ENCODE data around the gene ABCC3.
"Not testable (repeated sequence)": the region's sequence is repeated elsewhere in the genome, so short reads cannot be mapped to it uniquely, and the experiment has no call there.

ABCC3 gene

DNA sequence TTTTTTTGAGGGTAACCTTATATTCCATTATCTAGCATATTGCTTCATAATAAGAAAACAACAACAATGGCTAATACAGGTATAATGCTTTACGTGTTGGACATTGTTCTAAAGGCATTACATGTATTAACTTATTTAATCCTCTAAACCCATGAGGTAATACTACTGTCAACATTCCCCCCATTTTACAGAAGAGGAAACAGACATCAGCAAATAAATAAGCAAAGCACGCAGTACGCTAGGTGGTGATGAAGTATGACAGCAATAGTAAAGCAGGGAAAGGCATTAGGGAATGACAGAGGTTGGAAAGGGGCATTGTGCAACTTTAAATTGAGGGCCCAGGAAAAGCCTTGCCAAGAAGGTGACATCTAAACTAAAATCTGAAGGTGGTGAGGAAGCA is 68.5 kb downstream of the ABCC3 start:
- no peak for DNase-seq (ENCODE audit: low spot score in 2 of 2)
- no peaks in the 10 kb centered on the region for H3K9me3 Mint-ChIP-seq
- peaks cover 85% of the 10 kb centered on the region for H3K36me3 Mint-ChIP-seq
- no peak for ATAC-seq
- H3K27ac Mint-ChIP-seq = peak overlapping the region; percentile 79
- peaks cover 31% of the 10 kb centered on the region for H3K4me1 Mint-ChIP-seq
- H3K4me3 Mint-ChIP-seq = no peak overlapping the region

- Mint-ChIP-seq H3K27ac (peak within 1 kb of the TSS; percentile 96), H3K4me3 (peak within 1 kb of the TSS; percentile 80), H3K4me1 (peaks cover 45% of the 10 kb centered on the region), H3K9me3 (no peaks in the 10 kb centered on the region), H3K36me3 (peaks cover 42% of the 10 kb centered on the region)
- peak; percentile 94 for ATAC-seq
- DNase-seq (ENCODE audit: low spot score in 2 of 2) = peak; percentile 93 to 98
Observed at GRCh38 chr17:50707289-50708049, 72.8 kb downstream of the ABCC3 start, which contains the start of gene ANKRD40. ANKRD40 (minus strand) TSS chr17:50707914; CDS start chr17:50707654, 260 bp downstream.

GRCh38 chr17:50708050-50709000 is 73.6 kb downstream of the ABCC3 start:
- Mint-ChIP-seq H3K36me3 (peaks cover 42% of the 10 kb centered on the region), H3K9me3 (no peaks in the 10 kb centered on the region), H3K4me1 (peaks cover 40% of the 10 kb centered on the region), H3K27ac (peak overlapping the region; percentile 96), H3K4me3 (peak overlapping the region; percentile 80)
- ATAC-seq (no peak), DNase-seq (ENCODE audit: low spot score in 2 of 2) (no peak)

- Mint-ChIP-seq H3K4me3 (peak overlapping the region; percentile 80), H3K36me3 (peaks cover 35% of the 10 kb centered on the region), H3K27ac (peak overlapping the region; percentile 96), H3K4me1 (peaks cover 33% of the 10 kb centered on the region)
- not testable (repeated sequence) for DNase-seq (ENCODE audit: low spot score in 2 of 2); H3K9me3 Mint-ChIP-seq; ATAC-seq
Observed at GRCh38 chr17:50709053-50709452, 74.4 kb downstream of the ABCC3 start.

DNA sequence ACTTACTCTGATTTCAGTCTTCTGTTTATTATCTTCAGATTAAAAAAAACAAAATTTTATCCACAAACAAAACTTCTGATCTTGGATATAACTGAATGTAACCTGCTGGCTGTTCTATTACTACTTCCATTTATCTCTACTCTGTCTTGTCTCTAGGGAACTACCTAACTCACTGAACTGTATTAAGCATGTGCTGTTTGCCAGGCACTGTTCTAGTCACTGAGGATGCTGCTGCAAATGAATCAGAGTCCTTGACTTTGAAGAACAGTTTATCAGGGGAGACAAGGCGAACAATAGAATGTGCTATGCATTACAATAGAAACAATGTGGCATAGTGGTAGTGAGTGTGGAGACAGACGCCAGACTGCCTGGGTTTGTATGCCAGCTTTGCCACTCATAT is 75.3 kb downstream of the ABCC3 start:
- Mint-ChIP-seq H3K9me3 (no peaks in the 10 kb centered on the region), H3K4me1 (peaks cover 29% of the 10 kb centered on the region), H3K27ac (peak overlapping the region; percentile 96), H3K36me3 (peaks cover 25% of the 10 kb centered on the region), H3K4me3 (peak overlapping the region; percentile 80)
- DNase-seq (ENCODE audit: low spot score in 2 of 2) = no peak
- no peak for ATAC-seq

DNA sequence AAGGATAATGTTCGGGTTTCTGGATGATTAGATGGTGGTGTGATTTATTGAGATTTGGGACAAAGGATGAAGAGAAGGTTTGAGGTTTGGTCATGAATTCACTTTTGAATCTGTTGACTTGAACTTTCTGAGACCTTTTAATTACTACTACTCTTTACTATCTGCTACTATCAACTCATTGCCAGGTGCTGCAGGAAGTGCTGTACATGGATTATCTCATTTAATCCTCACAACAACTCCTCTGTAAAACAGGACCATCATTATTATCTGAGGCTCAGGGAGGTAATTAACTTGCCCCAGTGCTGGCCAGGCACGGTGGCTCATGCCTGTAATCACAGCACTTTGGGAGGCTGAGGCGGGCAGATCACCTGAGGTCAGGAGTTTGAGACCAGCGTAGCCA is 76.0 kb downstream of the ABCC3 start:
- no peak for ATAC-seq
- H3K27ac Mint-ChIP-seq = peak overlapping the region; percentile 96
- peaks cover 19% of the 10 kb centered on the region for H3K36me3 Mint-ChIP-seq
- DNase-seq (ENCODE audit: low spot score in 2 of 2) = no peak
- H3K9me3 Mint-ChIP-seq = no peaks in the 10 kb centered on the region
- H3K4me3 Mint-ChIP-seq = no peak overlapping the region
- peaks cover 26% of the 10 kb centered on the region for H3K4me1 Mint-ChIP-seq

GRCh38 chr17:50712641-50713040 is 78.0 kb downstream of the ABCC3 start:
- ATAC-seq (no peak), DNase-seq (ENCODE audit: low spot score in 2 of 2) (no peak)
- Mint-ChIP-seq H3K36me3 (peaks cover 11% of the 10 kb centered on the region), H3K9me3 (no peaks in the 10 kb centered on the region), H3K27ac (no peak overlapping the region), H3K4me1 (peaks cover 22% of the 10 kb centered on the region), H3K4me3 (no peak overlapping the region)

- Mint-ChIP-seq H3K4me1 (peaks cover 3% of the 10 kb centered on the region), H3K27ac (no peak overlapping the region), H3K9me3 (no peaks in the 10 kb centered on the region), H3K36me3 (peaks cover 20% of the 10 kb centered on the region), H3K4me3 (no peak overlapping the region)
- ATAC-seq (no peak), DNase-seq (ENCODE audit: low spot score in 2 of 2) (no peak)
Observed at GRCh38 chr17:50715471-50715870, 80.8 kb downstream of the ABCC3 start.

GRCh38 chr17:50719144-50719923 is 84.7 kb downstream of the ABCC3 start, which contains the start of gene LUC7L3:
LUC7L3 (plus strand) TSS chr17:50719603; CDS start chr17:50719733, 130 bp downstream.
- Mint-ChIP-seq H3K9me3 (no peaks in the 10 kb centered on the region), H3K27ac (peak within 1 kb of the TSS; percentile 98), H3K4me1 (peaks cover 14% of the 10 kb centered on the region), H3K36me3 (peaks cover 58% of the 10 kb centered on the region), H3K4me3 (peak within 1 kb of the TSS; percentile 94)
- peak; percentile 93 to 98 for DNase-seq (ENCODE audit: low spot score in 2 of 2)
- ATAC-seq = peak; percentile 97

DNA sequence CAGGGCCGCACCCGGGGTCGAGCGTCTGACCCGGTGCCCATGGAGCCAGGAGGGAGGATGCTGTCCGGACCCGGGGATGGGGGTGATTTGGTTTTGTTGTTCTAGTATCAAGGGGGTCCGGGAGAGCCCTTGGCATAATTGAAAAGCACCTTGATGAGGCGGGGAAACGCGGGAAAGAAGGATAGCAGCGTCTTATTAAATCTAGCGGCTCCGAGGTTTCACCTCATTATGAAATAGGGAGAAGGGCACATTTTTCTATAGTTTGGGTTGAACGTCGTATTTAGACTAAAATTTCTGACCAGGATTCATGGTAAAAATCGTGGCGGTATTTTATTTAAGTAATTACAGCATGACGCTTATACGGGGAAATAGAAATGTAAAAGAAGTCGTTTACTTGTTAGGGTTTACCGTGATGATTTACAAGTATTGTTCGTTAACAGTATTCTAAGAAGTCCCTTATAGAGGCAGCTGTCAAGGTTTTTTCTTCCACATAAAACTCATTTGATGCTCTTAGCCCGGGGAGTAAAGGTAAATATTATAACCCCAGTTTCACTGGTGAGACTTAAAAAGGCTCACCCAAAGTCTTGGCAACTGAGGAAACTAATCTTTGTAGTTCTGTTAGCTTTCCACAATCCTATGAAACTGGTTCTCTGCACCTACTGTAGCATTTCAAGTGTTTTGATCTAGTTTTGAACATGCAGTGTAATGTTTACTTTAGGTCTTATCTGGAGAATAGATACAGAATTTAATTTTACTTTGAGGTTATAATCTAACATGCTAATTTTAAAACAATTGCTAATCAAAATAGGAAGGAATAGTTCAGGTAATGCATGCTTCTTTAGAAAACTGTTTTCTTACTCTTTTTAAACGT is 85.5 kb downstream of the ABCC3 start:
- Mint-ChIP-seq H3K27ac (peak overlapping the region; percentile 98), H3K36me3 (peaks cover 67% of the 10 kb centered on the region), H3K4me3 (peak overlapping the region; percentile 94), H3K9me3 (no peaks in the 10 kb centered on the region), H3K4me1 (peaks cover 14% of the 10 kb centered on the region)
- no peak for DNase-seq (ENCODE audit: low spot score in 2 of 2)
- ATAC-seq = no peak

DNA sequence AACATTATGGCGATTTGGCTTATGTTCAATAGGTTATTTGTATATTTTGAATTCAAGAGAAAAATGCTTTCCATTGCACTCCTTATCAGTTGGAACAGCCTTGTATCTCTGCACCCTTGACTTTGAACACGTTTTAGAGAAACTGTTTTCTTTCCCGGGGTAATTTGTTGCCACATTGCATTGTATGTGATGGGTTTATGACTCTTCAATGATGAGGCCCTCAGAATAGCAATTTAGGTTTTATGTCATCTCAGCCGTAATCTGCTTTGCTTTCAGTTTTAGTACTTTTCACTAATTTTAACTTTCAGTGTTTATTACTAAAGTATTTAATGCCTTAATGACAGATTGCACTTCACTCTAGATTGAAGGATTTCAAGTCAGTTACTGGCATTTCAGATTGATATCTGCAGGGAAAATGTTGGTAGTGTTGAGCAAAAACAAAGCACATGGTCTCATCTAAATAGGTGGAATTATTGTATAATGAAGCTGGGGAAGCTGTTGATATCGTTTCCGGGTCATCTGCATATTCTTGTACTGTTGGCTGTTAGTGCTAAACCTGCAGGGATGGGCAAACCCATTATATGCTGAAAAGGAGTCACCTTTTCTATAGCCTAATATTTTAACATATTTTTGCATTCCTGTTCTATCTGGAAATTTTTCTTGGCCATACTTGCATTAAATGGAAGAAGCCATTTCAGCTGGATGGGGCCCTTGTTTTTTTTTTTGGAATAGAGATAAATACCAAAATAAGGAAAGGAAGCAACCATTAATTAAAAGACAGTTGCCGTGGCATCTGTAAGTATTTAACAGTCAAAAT is 86.7 kb downstream of the ABCC3 start:
- H3K36me3 Mint-ChIP-seq = peaks cover 78% of the 10 kb centered on the region
- ATAC-seq (no peak), DNase-seq (ENCODE audit: low spot score in 2 of 2) (no peak)
- H3K4me1 Mint-ChIP-seq = peaks cover 21% of the 10 kb centered on the region
- peak overlapping the region; percentile 98 for H3K27ac Mint-ChIP-seq
- H3K9me3 Mint-ChIP-seq = no peaks in the 10 kb centered on the region
- H3K4me3 Mint-ChIP-seq = peak overlapping the region; percentile 94

- Mint-ChIP-seq H3K4me1 (peaks cover 33% of the 10 kb centered on the region), H3K9me3 (no peaks in the 10 kb centered on the region), H3K4me3 (peak overlapping the region; percentile 94), H3K36me3 (peaks cover 83% of the 10 kb centered on the region), H3K27ac (peak overlapping the region; percentile 40)
- DNase-seq (ENCODE audit: low spot score in 2 of 2) = no peak
- ATAC-seq = no peak
Observed at GRCh38 chr17:50722746-50723145, 88.1 kb downstream of the ABCC3 start.

DNA sequence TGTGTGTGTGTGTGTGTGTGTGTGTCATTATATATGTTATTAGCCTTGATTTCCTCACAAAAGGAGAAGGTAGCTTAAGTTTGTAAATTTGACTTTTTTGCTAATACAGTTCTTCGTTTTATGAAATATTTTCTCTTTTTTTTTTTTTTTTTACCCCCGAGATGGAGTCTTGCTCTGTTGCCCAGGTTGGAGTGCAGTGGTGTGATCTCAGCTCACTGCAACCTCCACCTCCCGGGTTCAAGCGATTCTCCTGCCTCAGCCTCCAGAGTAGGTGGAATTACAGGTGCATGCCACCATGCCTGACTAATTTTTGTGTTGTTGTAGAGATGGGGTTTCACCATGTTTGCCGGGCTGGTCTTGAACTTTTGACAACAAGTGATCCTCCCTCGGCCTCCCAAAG is 89.9 kb downstream of the ABCC3 start:
- not testable (repeated sequence) for H3K9me3 Mint-ChIP-seq; H3K27ac Mint-ChIP-seq; DNase-seq (ENCODE audit: low spot score in 2 of 2); ATAC-seq
- peak overlapping the region; percentile 94 for H3K4me3 Mint-ChIP-seq
- H3K4me1 Mint-ChIP-seq = peaks cover 50% of the 10 kb centered on the region
- peaks cover 92% of the 10 kb centered on the region for H3K36me3 Mint-ChIP-seq

All from stimulated activated effector memory CD8-positive, alpha-beta T cell treated with anti-CD3 and anti-CD28 coated beads, Interleukin-12 subunit alpha, Interleukin-12 subunit beta, amount 100 ng/mL, for 72 hours (primary cell).